Activated T-cell treated with anti-CD3 and anti-CD28 coated beads for 1 hour (primary cell): Measurements from ENCODE around the gene CLINT1.
"Not testable (repeated sequence)": the region's sequence is repeated elsewhere in the genome, so short reads cannot be mapped to it uniquely, and the experiment has no call there.

Experiments
- DNase-seq: peaks from one replicate; pipeline ENCODE4 v3.0.0-alpha.2; 2020; ENCODE audit warnings: low read depth

CLINT1 gene

GRCh38 chr5:157862183-157862851 lies 3.4 kb upstream of the CLINT1 start:
- no peak for DNase-seq

GRCh38 chr5:157860898-157861890 lies 2.2 kb upstream of the CLINT1 start:
- DNase-seq: no peak

GRCh38 chr5:157859227-157859575 lies 256 bp upstream of the CLINT1 start:
- no peak for DNase-seq

GRCh38 chr5:157857816-157858526 lies 974 bp downstream of the CLINT1 start:
- DNase-seq: no peak

- DNase-seq: no peak
Observed at GRCh38 chr5:157855404-157855994, 3.4 kb downstream of the CLINT1 start.

- not testable (repeated sequence) for DNase-seq
Observed at GRCh38 chr5:157853365-157853764, 5.6 kb downstream of the CLINT1 start.

- no peak for DNase-seq
Observed at GRCh38 chr5:157845914-157846598, 12.9 kb downstream of the CLINT1 start.

GRCh38 chr5:157842787-157843186 lies 16.2 kb downstream of the CLINT1 start:
- no peak for DNase-seq

GRCh38 chr5:157842185-157842584 lies 16.8 kb downstream of the CLINT1 start:
- no peak for DNase-seq

- DNase-seq: no peak
Observed at GRCh38 chr5:157839157-157839795, 19.7 kb downstream of the CLINT1 start.

GRCh38 chr5:157836121-157836753 lies 22.7 kb downstream of the CLINT1 start:
- DNase-seq: no peak

GRCh38 chr5:157835041-157835440 lies 23.9 kb downstream of the CLINT1 start:
- no peak for DNase-seq

- no peak for DNase-seq
Observed at GRCh38 chr5:157828944-157829639, 29.9 kb downstream of the CLINT1 start.

GRCh38 chr5:157828105-157828943 lies 30.6 kb downstream of the CLINT1 start:
- DNase-seq: no peak

GRCh38 chr5:157827423-157827822 lies 31.5 kb downstream of the CLINT1 start:
- no peak for DNase-seq

- no peak for DNase-seq
Observed at GRCh38 chr5:157823655-157824054, 35.3 kb downstream of the CLINT1 start.

- no peak for DNase-seq
Observed at GRCh38 chr5:157821822-157822622, 36.9 kb downstream of the CLINT1 start.

- DNase-seq: no peak
Observed at GRCh38 chr5:157821405-157821804, 37.5 kb downstream of the CLINT1 start.
